ENCODE results near the gene PAGE2B. TPM values are rescaled to one million over a fixed set of nuclear protein-coding genes. Genes with fewer than 3 reads are reported as not detected.
"Not testable (repeated sequence)": the region's sequence is repeated elsewhere in the genome, so short reads cannot be mapped to it uniquely, and the experiment has no call there.

Gene PAGE2B
- total RNA-seq, 4 donors from 2014 or later, result not detected

DNA sequence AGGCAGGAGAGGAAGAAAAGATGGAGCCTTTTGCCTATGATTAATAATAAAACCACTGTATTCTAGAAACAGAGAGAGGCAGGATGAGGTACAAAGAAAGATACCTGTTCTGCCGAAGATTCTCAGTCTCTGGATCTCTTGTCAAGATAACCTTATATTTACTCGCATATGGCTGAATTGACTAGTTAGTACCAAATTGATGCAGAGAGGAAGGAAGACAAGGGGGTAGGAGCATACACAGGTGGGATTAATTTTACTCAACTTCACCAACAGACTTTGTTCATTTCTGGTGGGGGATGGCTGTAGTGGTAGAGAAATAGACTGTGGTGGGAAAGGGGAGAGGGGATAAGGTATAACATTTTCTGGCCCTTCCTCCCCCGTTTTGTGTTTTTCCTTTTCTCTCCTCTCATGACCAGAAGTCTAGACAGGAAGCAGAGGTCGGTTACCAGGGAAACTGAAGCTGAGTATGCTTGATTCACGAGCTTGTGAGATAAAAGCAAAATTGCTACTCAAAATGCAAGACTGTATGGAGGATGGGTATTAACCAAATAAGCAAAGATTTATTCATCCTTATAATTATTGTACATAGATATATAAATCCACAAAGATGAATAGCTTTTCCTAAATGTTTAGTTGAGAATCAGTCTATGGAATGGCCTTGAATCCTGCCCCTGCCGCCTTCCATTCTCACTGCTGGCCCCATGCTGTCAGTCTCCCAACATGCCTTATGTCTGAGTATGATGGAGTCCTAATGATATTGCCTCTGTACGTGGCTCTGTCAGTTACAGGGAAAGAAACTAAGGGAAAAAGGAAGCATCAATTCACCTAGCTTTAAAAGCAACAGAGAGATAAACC lies 17.8 kb upstream of the PAGE2B start:
- no peaks in the 10 kb centered on the region for H3K9me3 ChIP-seq
- H3K27ac ChIP-seq, result no peak overlapping the region
- intact Hi-C loops (cut with DNase I; ENCODE audit: low total_unique reads), result loop anchor here (5.0 kb wide), 1 partner anchor 505 kb away; no protein-coding TSS in a partner anchor
- H3K36me3 ChIP-seq, result no peaks in the 10 kb centered on the region
- H3K4me3 ChIP-seq, result no peak overlapping the region
- TF ChIP-seq POLR2A (IDR thresholded peaks at IDR 0.05), result no peak
- TF ChIP-seq, protein P1, sequence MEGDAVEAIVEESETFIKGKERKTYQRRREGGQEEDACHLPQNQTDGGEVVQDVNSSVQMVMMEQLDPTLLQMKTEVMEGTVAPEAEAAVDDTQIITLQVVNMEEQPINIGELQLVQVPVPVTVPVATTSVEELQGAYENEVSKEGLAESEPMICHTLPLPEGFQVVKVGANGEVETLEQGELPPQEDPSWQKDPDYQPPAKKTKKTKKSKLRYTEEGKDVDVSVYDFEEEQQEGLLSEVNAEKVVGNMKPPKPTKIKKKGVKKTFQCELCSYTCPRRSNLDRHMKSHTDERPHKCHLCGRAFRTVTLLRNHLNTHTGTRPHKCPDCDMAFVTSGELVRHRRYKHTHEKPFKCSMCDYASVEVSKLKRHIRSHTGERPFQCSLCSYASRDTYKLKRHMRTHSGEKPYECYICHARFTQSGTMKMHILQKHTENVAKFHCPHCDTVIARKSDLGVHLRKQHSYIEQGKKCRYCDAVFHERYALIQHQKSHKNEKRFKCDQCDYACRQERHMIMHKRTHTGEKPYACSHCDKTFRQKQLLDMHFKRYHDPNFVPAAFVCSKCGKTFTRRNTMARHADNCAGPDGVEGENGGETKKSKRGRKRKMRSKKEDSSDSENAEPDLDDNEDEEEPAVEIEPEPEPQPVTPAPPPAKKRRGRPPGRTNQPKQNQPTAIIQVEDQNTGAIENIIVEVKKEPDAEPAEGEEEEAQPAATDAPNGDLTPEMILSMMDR (IDR thresholded peaks at IDR 0.05), result no peak
- no peaks in the 10 kb centered on the region for H3K4me1 ChIP-seq
- H3K27me3 ChIP-seq, result no peaks in the 10 kb centered on the region
- no peak for DNase-seq

GRCh38 chrX:55057675-55058249 lies 17.1 kb upstream of the PAGE2B start:
- DNase-seq, result peak in 1 of 2 donors; percentile 19
- Histone ChIP-seq H3K9me3 (no peaks in the 10 kb centered on the region), H3K4me1 (no peaks in the 10 kb centered on the region), H3K36me3 (no peaks in the 10 kb centered on the region), H3K27ac (no peak overlapping the region), H3K4me3 (no peak overlapping the region), H3K27me3 (no peaks in the 10 kb centered on the region)
- intact Hi-C loops (cut with DNase I; ENCODE audit: low total_unique reads), result loop anchor here (5.0 kb wide), 1 partner anchor 505 kb away; no protein-coding TSS in a partner anchor
- TF ChIP-seq, protein P1 (IDR thresholded peaks at IDR 0.05), result peak; percentile 58 to 74 (median 64)
- TF ChIP-seq POLR2A (IDR thresholded peaks at IDR 0.05), result no peak

- H3K4me3 ChIP-seq; intact Hi-C loops (cut with DNase I; ENCODE audit: low total_unique reads); H3K9me3 ChIP-seq; H3K27me3 ChIP-seq; H3K36me3 ChIP-seq; H3K27ac ChIP-seq; H3K4me1 ChIP-seq; DNase-seq: not testable (repeated sequence)
These were observed 7.7 kb upstream of the PAGE2B start for GRCh38 chrX:55067180-55067579.

DNA sequence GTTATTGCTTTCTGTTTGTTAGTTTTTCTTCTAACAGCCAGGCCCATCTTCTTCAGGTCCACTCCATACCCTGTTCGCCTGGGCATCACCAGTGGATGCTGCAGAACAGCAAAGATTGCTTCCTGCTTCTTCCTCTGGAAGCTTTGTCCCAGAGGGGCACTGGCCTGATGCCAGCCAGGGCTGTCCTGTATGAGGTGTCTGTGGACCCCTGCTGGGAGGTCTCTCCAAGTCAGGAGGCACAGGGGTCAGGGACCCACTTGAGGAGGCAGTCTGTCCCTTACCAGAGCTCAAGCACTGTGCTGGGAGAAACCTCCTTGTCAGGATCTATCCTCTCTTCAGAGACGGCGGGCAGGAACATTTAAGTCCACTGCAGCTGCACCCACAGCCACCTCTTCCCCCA lies 2.5 kb upstream of the PAGE2B start:
- Histone ChIP-seq H3K36me3 (no peaks in the 10 kb centered on the region), H3K4me3 (no peak overlapping the region), H3K9me3 (no peaks in the 10 kb centered on the region), H3K4me1 (no peaks in the 10 kb centered on the region), H3K27me3 (no peaks in the 10 kb centered on the region), H3K27ac (no peak overlapping the region)
- no peak for DNase-seq
- no peak for TF ChIP-seq POLR2A (IDR thresholded peaks at IDR 0.05)
- TF ChIP-seq, protein P1 (IDR thresholded peaks at IDR 0.05), result no peak
- intact Hi-C loops (cut with DNase I; ENCODE audit: low total_unique reads), result no loop called here

DNA sequence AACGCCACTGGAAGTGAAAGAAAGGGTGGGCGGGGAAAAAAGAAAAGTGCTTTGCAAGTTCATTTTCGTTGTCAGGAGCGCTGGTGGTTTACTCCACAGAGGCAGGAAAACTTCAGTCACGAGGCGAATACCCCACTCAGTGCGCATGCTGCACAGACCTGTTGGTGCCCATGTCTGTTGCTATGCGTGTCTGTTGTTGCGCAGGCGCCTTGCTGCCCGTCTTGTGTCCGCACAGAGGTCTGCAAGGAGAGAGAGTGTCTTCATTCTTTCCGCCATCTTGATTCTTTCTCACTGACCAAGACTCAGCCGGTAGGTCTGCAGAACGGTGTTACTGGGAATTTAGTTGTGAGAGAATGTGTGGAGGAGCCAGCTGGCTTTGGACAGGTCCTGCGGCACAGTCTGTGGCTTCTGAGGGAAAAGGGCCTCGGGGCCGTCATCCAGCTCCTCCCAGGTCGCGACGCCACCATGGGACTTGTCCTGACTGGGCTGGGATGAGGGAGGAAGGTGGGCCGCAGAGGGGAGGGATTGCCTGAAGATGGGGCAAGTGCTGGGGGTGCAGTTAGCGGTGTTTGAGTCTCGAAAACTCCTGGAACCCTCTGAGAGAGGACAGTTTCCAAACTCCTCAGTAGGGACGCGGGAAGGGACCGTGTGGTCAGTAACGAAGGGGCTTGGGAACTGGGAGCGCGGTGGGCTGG lies 14.1 kb downstream of the PAGE2B start, which contains the start of gene PAGE2:
Gene PAGE2 (plus strand): TSS at position 224 of the 695 bp plus-strand sequence. CDS start 1,003 bp downstream, outside the sequence.
- intact Hi-C loops (cut with DNase I; ENCODE audit: low total_unique reads), result no loop called here
- no peaks in the 10 kb centered on the region for H3K27me3 ChIP-seq
- H3K27ac ChIP-seq, result no peak within 1 kb of the TSS
- TF ChIP-seq POLR2A (IDR thresholded peaks at IDR 0.05), result no peak
- TF ChIP-seq, protein P1 (IDR thresholded peaks at IDR 0.05), result no peak
- H3K9me3 ChIP-seq, result peaks cover 0 to 5% of the 10 kb centered on the region in 2 donors
- no peak within 1 kb of the TSS for H3K4me3 ChIP-seq
- no peak for DNase-seq
- H3K36me3 ChIP-seq, result no peaks in the 10 kb centered on the region
- no peaks in the 10 kb centered on the region for H3K4me1 ChIP-seq
